Hematopoietic multipotent progenitor cell treated with erythropoietin and hydrocortisone succinate and interleukin-3 and kit ligand, for 8 days (in vitro differentiated cells): Measurements from ENCODE around the gene NSFL1C.
A peak's percentile ranks its signal among the peaks of the same experiment; 100 is the strongest.

Experiments used
- DNase-seq: peaks from one replicate; pipeline ENCODE4 v3.0.0-alpha.2; 2015

Gene NSFL1C

DNA sequence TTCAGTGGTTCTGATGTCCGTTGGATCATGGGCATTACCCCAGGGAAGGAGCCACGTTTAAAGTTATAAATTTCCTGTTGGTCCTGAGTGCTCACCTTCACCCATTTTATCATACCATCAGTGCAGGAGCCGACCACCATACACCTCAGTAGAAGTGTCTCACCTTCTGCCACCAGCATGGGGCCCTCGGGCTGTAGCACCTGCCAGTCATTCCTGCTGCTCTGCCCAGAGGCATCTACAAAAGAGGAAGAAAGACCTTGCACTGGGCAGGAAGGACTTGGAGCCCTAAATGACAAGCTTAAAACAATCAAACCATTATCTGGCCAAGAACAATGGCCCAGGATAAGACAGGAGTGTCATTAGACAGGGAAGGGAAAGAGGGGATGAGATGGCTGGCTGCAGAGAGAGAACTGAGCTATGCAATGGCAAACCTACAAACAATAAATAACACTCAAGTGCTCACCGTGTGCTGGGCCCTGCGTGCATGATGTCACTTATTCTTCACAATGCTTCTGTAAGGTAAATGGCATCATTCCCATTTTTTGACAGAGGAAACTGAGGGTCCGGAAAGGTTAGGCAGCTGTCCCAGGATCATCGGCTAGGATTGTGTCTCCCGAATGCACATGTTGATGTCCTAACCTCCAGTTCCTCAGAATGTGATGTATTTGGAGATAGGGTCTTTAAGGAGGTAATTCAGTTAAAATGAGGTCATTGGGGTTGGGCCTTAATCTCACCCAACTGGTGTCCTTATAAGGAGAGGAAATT lies 13.4 kb upstream of the NSFL1C start:
- DNase-seq: no peak

- no peak for DNase-seq
Observed at GRCh38 chr20:1478566-1478965, 11.9 kb upstream of the NSFL1C start.

- no peak for DNase-seq
Observed at GRCh38 chr20:1477896-1478490, 11.3 kb upstream of the NSFL1C start.

DNA sequence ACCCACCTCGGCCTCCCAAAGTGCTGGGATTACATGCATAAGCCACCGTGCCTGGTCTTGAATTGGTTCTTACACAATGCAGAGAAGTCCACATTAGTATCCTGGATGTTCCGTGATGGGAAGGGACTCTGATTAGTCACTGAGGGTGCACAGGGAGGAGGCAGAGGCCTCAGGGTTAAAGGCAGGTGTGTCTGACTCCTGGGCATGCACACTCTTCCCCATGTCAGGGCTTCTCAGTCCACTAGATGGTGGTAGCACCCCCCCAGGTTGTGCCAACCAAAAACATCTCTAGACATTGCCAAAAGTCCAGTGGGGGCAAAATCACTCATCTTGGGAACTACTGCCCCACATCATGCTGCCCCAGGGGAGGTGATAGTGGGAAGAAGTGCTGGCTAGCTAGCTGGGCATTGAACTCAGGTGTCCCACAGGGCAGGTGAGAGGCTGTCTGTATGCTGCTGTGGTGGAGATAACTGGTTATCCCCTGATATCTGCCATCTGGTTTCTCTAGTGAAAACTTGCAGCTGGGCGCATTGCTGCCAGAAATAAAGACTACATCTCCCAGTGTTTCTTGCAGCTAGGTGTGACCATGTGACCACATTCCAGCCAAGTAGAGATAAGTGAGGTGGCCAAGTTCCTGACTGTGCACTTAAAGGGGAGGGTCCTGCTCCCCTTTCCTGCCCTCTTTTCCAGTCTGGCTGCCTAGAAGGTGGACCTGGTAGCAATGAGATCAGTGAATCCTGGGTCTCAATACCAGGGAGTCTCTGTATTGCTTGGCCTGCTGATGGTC lies 8.4 kb upstream of the NSFL1C start:
- DNase-seq: no peak

GRCh38 chr20:1474325-1474724 lies 7.7 kb upstream of the NSFL1C start:
- DNase-seq: no peak

- no peak for DNase-seq
Observed at GRCh38 chr20:1473246-1474220, 6.9 kb upstream of the NSFL1C start.

DNA sequence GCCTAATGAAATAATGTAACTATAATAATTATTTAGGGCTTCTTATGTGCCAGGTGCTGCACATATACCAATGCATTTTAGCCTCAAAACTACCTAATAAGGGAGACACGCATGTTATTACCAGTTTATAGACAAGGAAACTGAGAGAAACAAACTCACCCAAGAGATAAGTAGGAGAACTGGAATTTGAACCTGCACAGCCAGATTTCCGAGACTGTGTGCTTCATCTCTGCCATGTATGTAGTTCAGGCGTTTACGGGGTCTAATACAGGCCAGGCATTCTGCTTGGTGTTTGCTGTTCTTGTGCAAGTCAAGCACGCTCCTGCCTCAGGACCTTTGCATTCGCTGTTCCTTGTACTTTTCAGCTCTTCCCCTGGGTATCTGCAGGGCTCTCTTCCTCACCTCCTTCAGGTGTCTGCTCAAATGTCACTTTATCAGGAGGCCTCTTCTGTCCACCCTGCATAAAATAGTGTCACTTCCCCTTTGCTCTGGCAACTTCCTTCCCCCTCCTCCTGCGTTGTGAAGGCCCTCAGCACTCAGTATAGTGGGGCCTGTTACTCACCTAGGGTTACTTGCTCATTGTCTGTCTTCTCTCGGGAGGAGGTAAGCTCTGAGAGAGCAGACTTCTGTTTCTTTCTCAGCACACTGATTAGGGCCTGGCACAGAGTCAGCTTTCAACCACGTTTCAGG lies 6.1 kb upstream of the NSFL1C start:
- no peak for DNase-seq

DNA sequence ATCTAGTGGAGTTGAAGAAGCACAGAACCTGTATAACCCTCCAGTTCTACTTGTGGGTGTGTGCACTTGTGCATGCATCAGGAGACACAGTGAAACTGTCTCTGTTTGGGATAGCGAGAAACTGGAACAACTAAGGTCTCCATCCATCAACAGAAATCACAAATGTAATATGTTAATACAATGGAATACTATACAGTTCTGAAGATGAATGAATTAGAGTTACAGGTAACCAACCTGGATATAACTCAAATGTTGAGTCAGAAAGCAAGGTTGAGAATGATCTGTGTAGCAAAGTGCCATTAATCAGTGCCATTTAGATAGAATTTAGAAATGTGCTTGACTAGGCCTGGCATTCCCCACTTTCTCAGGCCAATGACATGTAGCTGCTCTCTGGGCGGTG lies 4.6 kb upstream of the NSFL1C start:
- DNase-seq: no peak

- DNase-seq: peak; percentile 86
Observed at GRCh38 chr20:1469925-1470571, 3.4 kb upstream of the NSFL1C start.

- no peak for DNase-seq
Observed at GRCh38 chr20:1469306-1469905, 2.8 kb upstream of the NSFL1C start.

DNA sequence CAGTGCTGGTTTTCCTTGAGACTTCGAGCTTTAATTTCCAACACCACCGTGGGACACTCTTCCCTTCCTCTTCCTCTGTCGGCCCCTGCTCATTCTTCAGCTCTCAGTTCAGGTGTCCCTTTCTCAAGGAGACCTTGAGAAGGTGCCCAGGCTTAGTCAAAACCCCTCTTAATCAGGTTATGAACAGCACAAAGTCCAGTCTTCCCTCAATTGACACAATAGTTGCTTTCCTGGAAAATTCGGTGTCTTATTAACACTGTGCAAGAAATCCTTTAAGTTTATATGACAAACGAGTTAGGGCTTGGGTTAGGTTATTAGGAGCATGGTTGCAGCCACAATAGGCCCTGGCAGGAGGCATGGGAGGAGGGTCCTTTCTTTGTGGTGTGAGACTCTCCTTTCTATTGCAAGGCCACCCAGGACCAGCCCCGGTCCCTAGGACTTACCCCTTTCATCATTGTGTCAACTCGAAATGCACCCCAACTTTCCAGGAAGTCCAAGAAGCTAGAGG lies 1.5 kb upstream of the NSFL1C start:
- DNase-seq: no peak

GRCh38 chr20:1467355-1468116 lies 887 bp upstream of the NSFL1C start:
- DNase-seq: peak; percentile 88

- no peak for DNase-seq
Observed at GRCh38 chr20:1467082-1467354, 369 bp upstream of the NSFL1C start.

DNA sequence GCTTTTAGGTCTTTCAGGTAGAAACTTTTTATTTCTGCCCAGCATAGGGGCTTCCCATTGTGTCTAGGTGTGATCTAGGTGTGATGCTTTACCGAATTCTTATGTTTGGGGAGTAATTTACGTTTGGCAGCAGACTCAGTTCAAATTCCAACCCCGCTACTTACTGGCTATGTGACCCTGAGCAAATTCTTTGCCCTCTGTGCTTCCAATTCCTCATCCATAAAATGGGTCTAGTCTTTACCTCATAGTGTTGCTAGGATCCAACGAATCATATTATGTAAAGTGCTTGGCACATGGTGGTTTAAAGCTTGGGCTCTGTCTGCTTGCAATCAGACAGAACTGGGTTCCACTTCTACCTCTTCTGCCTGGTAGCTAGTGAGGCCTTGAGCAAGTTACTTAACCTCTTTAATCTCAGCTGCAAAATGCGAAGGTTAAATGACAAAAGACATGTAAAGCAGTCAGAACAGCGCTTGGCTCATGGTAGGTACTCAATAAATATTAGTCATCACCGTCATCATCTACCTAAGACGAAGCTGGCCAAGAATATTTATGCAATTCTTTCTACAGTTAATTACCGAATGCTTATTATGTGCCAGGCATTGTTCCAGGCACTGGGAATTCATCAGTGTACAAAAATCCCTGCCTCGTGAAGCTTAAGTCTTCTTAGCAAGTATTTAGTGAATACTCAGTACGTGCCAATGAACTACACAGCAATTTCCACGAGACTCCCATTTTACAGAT lies 1.0 kb downstream of the NSFL1C start:
- no peak for DNase-seq

- peak; percentile 13 for DNase-seq
Observed at GRCh38 chr20:1463971-1464570, 2.6 kb downstream of the NSFL1C start.

DNA sequence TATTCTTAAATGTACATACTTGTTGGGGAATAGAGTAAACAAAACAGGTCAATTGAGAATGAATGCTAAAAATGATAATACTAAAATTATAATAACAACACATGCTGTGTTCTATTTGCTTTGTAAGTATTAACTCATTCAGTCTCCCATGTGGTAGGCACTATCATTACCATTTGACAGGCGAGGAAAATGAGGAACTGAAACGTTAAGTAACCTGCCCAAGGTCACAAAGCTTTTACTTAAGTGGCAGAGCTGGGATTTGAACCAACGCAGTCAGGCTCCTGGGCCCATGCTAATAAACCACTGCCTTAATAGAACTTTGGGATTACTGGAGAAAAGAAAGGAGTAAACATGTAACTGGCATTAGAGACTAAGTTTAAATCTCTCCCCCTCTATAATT lies 3.8 kb downstream of the NSFL1C start:
- no peak for DNase-seq

DNA sequence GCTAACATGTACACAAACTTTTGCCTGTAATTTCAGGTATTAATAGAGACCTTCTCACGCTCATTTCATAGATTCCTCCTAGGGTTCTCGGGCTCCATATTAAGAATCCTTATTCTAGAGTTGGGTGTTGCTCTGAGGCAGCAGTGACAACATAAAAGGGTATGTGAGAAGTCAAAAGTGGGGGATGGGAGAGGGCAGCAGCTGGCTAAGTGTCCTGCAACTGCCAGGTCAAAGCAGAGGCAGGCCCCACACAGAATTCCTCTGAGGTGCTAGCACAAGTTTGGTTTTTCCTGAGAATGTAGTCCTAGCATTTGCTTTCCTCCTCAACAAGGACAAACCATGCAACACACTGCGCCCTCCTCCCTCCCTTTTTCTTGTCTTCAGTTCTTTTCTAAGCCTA lies 4.6 kb downstream of the NSFL1C start:
- no peak for DNase-seq

- no peak for DNase-seq
Observed at GRCh38 chr20:1460275-1460674, 6.4 kb downstream of the NSFL1C start.

DNA sequence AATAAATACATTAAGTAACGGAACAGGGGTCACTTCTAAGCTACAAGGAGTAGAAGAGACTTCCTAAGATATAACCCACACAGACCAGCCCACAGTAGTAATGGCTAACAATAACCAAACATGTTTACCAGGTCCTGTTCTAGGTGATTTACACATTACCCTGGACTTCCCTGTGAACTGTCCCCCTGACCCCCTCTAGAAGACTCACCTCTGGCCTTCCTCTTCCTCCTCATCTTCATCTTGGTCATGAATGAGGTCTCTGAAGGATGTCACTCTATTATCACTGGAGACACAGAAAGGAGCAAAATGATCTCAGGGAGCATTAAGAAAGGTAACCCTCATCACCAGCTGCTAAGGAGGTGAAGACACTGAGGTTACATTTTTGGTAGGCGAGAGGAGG lies 8.7 kb downstream of the NSFL1C start:
- DNase-seq: no peak
